ENCODE measurements around the gene SH3BGRL3. TPM values are rescaled to one million over a fixed set of nuclear protein-coding genes. Genes with fewer than 3 reads are reported as not detected.

Gene SH3BGRL3
- total RNA-seq, 4 donors from 2014 or later: 49.6 to 97.2 (median 56.0) TPM

DNA sequence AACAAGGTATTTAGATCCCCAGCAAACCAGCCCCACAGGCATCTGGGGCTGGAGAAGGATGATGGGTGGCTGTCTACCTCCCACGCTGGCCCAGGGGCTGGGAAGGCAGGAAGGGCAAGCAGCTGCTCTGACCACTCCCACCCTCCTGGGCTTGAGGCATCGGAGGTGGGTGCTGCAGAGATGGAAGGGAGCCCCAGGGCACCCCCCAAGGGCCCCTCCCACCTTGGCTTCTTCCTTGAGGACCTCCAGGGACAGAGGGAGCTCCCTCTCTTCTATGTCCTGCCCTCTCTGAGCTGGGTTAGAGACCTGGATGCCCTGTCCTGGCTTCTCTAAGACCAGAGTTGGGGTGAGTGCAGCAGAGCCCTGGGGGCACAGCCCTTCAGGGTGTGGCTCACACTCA, 41.0 kb downstream of the SH3BGRL3 start:
- 59 to 79% methylated on average over 2 of the region's 2 CpGs for WGBS, 2 donors
- Histone ChIP-seq H3K4me1 (peaks cover 0 to 10% (median 2%) of the 10 kb centered on the region in 4 donors), H3K9me3 (no peaks in the 10 kb centered on the region), H3K36me3 (no peaks in the 10 kb centered on the region), H3K27me3 (peaks cover 0 to 5% of the 10 kb centered on the region in 2 donors), H3K27ac (no peak overlapping the region), H3K4me3 (no peak overlapping the region)
- TF ChIP-seq EP300 (IDR thresholded peaks at IDR 0.05): no peak
- TF ChIP-seq, protein P1, sequence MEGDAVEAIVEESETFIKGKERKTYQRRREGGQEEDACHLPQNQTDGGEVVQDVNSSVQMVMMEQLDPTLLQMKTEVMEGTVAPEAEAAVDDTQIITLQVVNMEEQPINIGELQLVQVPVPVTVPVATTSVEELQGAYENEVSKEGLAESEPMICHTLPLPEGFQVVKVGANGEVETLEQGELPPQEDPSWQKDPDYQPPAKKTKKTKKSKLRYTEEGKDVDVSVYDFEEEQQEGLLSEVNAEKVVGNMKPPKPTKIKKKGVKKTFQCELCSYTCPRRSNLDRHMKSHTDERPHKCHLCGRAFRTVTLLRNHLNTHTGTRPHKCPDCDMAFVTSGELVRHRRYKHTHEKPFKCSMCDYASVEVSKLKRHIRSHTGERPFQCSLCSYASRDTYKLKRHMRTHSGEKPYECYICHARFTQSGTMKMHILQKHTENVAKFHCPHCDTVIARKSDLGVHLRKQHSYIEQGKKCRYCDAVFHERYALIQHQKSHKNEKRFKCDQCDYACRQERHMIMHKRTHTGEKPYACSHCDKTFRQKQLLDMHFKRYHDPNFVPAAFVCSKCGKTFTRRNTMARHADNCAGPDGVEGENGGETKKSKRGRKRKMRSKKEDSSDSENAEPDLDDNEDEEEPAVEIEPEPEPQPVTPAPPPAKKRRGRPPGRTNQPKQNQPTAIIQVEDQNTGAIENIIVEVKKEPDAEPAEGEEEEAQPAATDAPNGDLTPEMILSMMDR (IDR thresholded peaks at IDR 0.05): no peak
- no peak for TF ChIP-seq POLR2A (IDR thresholded peaks at IDR 0.05)
- no peak for DNase-seq (ENCODE audit: low spot score in 2 of 2)

DNA sequence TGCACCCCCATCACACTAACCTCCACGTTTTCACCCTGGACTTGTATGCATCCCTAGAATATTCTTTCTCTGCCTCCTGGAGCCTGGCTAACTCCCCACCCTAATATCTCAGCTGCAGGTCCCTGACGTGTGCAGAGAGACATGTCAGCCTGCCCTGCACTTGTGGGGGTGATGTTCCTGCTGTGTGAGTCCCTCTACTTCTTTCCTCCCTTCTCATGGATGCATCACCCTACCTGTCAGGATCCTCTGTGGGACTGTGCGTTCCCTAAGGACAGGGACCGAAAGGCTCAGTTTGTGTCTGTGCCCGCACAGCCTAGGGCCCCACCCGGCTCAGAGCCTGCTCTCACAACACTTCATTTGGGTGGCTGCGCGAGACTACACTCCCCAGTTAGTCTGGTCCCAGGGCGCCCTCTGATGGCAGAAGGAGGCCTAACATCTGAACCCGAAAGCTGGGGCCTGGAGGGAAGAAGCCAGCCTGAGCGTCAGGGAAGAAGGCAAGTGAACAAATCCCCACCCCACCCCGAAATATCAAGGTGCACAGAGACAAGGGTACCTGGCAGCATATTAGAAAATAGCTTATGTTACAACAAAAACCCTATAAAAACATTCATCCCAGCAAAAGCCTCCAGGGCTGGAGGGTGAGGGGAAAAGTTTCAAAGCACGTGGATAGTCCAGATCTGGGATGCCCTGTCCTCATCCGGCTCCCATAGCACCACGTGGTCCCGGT, 41.6 kb downstream of the SH3BGRL3 start:
- Histone ChIP-seq H3K36me3 (no peaks in the 10 kb centered on the region), H3K27me3 (peaks cover 0 to 5% of the 10 kb centered on the region in 2 donors), H3K27ac (no peak overlapping the region), H3K4me3 (no peak overlapping the region), H3K9me3 (no peaks in the 10 kb centered on the region), H3K4me1 (peaks cover 0 to 10% (median 2%) of the 10 kb centered on the region in 4 donors)
- peak; percentile 92 to 99 for DNase-seq (ENCODE audit: low spot score in 2 of 2)
- 13 to 18% methylated on average over 13 to 16 of the region's 16 CpGs for whole genome bisulfite sequencing, 2 donors
- TF ChIP-seq, protein P1 (IDR thresholded peaks at IDR 0.05): peak; percentile 83 to 95 (median 88)
- TF ChIP-seq EP300 (IDR thresholded peaks at IDR 0.05): no peak

DNA sequence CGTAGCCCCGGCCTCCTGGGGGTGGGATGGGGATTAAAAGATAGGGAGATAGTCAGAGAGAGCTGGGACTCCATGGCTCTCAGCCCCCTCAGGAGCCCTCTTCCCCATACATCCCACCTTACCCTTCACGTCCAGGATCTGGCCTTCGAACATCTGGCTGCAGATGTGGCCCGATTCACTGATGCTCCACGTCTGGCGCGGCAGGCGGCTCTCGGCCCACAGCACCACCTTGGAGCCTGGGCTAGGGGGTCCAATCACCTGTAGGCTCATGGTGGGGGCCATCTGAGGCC, 42.1 kb downstream of the SH3BGRL3 start:
- peaks cover 0 to 10% (median 2%) of the 10 kb centered on the region in 4 donors for H3K4me1 ChIP-seq
- no peaks in the 10 kb centered on the region for H3K36me3 ChIP-seq
- TF ChIP-seq, protein P1 (IDR thresholded peaks at IDR 0.05): no peak
- no peak for TF ChIP-seq EP300 (IDR thresholded peaks at IDR 0.05)
- TF ChIP-seq POLR2A (IDR thresholded peaks at IDR 0.05): no peak
- H3K27me3 ChIP-seq: peaks cover 0 to 5% of the 10 kb centered on the region in 2 donors
- no peaks in the 10 kb centered on the region for H3K9me3 ChIP-seq
- H3K27ac ChIP-seq: no peak overlapping the region
- H3K4me3 ChIP-seq: no peak overlapping the region
- WGBS, 2 donors: 71 to 78% methylated on average over 10 of the region's 10 CpGs
- DNase-seq (ENCODE audit: low spot score in 2 of 2): no peak

DNA sequence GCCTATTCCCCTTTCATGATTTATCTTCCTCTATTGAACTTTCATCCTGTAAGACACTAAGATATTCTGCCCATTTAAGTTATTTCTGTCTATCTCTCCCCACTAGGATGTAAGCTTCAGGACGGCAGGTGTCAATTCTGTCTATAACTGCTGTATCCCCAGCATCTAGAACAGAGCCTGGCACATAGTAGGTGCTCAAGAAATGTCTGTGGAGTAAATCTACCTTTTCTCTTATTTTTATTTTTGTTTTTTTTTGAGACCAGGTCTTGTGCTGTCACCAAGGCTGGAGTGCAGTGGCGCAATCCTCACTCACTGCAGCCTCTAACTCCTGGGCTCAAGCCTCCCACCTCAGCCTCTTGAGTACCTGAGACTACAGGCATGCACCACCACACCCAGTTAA, 43.5 kb downstream of the SH3BGRL3 start:
- 93 to 98% methylated on average over 2 of the region's 2 CpGs for WGBS, 2 donors
- no peaks in the 10 kb centered on the region for H3K36me3 ChIP-seq
- H3K27ac ChIP-seq: no peak overlapping the region
- H3K27me3 ChIP-seq: peaks cover 0 to 5% of the 10 kb centered on the region in 2 donors
- no peak for DNase-seq (ENCODE audit: low spot score in 2 of 2)
- no peak for TF ChIP-seq POLR2A (IDR thresholded peaks at IDR 0.05)
- no peak for TF ChIP-seq EP300 (IDR thresholded peaks at IDR 0.05)
- TF ChIP-seq, protein P1 (IDR thresholded peaks at IDR 0.05): no peak
- no peak overlapping the region for H3K4me3 ChIP-seq
- no peaks in the 10 kb centered on the region for H3K9me3 ChIP-seq
- H3K4me1 ChIP-seq: peaks cover 0 to 10% (median 2%) of the 10 kb centered on the region in 4 donors

DNA sequence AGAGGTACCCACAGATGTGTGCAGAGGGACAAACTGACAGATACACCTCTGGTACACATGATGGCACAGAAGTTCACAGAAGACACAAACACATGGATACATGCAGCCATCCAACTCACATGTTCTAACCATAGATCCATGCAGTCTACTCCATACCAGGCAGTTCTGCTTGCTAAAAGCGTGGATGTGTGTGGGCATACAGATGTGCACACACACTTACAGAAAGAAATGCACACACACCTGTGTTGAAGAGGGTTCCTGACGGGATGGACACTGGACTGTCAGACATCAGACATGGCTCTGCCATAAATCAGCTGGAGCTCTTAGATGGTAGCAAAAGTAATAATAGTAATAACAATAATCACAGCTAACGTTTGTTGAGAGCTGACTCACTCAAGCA, 44.7 kb downstream of the SH3BGRL3 start:
- peaks cover 0 to 10% (median 2%) of the 10 kb centered on the region in 4 donors for H3K4me1 ChIP-seq
- H3K27me3 ChIP-seq: peaks cover 0 to 5% of the 10 kb centered on the region in 2 donors
- no peaks in the 10 kb centered on the region for H3K9me3 ChIP-seq
- no peak overlapping the region for H3K27ac ChIP-seq
- 72 to 73% methylated on average over 3 of the region's 3 CpGs for WGBS, 2 donors
- TF ChIP-seq, protein P1 (IDR thresholded peaks at IDR 0.05): no peak
- TF ChIP-seq POLR2A (IDR thresholded peaks at IDR 0.05): no peak
- no peaks in the 10 kb centered on the region for H3K36me3 ChIP-seq
- no peak overlapping the region for H3K4me3 ChIP-seq
- DNase-seq (ENCODE audit: low spot score in 2 of 2): no peak

Data from tibial nerve (tissue), 4 donors.